ENCODE data around the gene GALNT10.
"Not testable (repeated sequence)": the region's sequence is repeated elsewhere in the genome, so short reads cannot be mapped to it uniquely, and the experiment has no call there.

The GALNT10 gene, protein sequence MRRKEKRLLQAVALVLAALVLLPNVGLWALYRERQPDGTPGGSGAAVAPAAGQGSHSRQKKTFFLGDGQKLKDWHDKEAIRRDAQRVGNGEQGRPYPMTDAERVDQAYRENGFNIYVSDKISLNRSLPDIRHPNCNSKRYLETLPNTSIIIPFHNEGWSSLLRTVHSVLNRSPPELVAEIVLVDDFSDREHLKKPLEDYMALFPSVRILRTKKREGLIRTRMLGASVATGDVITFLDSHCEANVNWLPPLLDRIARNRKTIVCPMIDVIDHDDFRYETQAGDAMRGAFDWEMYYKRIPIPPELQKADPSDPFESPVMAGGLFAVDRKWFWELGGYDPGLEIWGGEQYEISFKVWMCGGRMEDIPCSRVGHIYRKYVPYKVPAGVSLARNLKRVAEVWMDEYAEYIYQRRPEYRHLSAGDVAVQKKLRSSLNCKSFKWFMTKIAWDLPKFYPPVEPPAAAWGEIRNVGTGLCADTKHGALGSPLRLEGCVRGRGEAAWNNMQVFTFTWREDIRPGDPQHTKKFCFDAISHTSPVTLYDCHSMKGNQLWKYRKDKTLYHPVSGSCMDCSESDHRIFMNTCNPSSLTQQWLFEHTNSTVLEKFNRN

DNA sequence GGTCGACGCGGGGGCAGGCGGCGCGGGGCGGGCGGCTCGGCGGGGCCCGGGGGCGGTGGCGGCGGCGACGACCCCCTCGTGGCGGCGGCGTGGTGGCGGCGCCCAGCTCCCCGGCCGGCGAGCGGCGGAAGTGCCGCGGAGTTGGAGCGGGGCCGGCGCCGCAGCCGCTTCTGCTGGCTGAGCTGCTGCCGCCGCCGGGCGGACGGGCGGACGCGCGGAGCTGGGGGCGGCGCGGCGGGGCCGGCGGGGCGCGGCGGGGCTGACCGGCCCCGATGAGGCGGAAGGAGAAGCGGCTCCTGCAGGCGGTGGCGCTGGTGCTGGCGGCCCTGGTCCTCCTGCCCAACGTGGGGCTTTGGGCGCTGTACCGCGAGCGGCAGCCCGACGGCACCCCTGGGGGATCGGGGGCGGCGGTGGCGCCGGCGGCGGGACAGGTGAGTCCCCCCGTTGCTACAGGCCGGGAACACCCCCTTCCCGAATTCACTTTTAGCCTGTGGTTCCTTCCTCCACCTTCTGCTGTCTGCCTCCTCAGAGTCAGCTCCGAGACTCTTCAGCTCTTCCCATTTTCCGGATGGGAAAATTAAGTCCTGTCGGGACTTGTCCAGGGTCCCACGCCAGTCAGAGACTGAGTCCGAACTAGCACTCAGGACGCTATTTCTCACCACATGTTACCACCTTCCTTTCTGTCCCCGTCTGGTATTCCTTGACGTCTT is at the start of gene GALNT10:
GALNT10 (plus strand) TSS at position 139 of the 710 bp plus-strand sequence; CDS start at position 273, 134 bp downstream.
- no peak for DNase-seq

DNA sequence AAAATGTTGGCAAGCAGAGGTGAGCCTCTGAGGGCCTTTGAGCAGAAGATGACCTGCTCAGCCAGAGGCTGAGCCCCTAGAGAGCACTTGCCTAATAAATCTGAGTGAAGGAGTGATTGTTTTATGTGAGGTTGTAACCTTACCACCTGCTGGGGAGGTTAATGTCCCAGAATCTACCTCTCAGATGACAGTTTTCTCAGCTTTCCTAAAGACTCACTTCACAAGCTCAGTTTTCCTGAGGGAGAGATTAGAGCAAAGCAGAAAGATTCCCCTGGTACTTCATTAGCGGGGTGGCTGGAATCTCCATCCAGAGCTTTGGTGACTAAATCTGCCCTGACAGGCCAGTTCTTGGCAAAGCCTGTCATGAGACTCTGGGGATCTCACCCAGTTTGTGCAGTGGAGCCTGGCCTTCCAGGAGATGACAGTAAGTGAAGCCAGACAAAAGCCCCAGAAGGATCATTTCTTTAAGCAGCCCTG is 48.8 kb upstream of the GALNT10 start:
- DNase-seq, result no peak

DNA sequence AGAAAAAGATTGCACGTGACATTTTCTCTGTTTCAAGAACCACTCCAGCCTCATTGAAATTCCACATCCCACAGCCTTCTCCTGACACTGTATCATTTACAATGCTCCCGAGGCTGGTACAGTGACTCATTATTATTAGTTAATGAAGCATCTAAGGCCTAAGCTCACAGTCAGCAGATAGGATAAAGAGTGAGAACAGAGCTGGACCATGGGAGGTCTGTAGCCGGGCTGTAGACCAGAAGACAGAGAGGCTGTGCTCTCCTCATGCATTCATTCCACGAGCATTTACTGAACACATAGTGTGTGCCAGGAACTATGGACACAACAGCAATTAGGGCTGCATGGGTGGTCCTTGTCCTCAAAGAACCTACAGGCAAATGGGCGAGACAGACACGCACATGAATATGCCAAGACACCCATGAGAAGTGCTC is 47.3 kb upstream of the GALNT10 start:
- DNase-seq, result no peak

DNA sequence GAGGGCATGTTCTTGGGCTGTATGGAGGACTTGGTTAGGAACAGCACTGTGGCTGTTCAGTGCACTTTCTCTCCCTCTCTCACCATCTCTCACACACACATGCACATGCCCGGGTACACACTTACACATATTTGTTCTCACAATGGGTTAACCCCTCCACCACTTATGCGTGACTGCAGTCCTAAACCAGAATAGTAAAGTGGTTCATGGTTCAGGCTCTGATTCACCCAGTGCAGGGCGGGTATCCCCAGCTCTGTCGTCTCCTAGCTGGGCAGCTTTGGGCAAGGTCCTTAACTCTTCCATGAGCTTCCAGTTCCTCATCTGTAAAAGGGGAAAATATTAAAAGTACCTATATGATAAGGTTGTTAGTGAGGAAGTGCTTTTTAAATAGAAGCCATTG is 45.3 kb upstream of the GALNT10 start:
- DNase-seq, result no peak

DNA sequence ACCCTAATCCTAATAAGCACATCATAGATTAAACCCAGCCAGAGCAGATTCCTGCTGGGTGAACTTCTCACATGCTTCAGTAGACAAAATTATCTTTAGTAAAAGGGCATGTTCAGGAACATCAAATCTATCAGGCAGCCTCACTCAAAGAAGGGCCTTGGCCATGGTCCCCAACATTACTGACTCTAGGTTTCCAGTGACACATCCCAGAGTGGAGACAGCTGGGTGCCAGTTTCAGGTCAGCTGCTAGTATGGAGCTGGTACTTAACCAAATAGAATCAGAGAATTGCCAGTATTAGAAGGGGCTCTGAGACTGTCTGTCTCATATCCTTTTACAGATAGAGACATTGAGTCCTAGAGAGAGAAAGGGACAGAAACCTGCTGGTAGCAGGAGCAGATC is 44.1 kb upstream of the GALNT10 start:
- no peak for DNase-seq

DNA sequence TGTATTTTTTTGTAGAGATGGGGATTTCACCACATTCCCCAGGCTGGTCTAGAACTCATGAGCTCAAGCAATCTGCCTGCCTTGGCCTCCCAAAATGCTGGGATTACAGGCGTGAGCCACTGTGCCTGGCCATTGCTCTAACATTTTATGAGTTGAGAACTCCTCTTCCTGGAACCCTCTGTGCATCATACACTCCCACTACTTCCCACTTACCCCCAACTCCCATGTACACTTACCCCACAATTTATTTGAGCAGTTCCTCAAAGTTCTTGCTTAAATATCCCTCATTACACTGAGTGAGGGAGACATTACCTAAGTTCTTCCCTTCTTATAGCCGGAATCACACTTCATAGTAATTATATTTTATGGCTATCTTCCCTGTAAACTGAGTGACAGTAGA is 42.9 kb upstream of the GALNT10 start:
- no peak for DNase-seq

DNA sequence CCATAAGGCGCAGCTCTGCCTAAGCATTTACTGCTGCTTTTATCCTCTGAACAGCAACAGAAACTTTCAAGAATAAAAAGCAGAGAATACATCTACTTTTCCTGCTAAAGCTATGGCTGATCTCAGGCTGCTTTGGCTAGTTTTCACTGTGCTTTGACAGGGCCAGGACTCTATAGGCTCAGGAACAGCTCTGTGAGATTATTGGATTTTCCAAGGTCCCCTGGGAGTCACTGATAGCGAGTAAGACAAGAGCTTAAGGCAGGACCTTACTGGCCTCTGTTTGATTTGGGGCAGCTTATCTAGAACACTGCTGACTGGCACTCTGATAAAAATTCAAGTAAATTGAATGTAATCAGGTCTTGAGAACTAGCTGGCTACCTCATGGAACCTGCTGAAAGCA is 40.1 kb upstream of the GALNT10 start:
- DNase-seq, result not testable (repeated sequence)

DNA sequence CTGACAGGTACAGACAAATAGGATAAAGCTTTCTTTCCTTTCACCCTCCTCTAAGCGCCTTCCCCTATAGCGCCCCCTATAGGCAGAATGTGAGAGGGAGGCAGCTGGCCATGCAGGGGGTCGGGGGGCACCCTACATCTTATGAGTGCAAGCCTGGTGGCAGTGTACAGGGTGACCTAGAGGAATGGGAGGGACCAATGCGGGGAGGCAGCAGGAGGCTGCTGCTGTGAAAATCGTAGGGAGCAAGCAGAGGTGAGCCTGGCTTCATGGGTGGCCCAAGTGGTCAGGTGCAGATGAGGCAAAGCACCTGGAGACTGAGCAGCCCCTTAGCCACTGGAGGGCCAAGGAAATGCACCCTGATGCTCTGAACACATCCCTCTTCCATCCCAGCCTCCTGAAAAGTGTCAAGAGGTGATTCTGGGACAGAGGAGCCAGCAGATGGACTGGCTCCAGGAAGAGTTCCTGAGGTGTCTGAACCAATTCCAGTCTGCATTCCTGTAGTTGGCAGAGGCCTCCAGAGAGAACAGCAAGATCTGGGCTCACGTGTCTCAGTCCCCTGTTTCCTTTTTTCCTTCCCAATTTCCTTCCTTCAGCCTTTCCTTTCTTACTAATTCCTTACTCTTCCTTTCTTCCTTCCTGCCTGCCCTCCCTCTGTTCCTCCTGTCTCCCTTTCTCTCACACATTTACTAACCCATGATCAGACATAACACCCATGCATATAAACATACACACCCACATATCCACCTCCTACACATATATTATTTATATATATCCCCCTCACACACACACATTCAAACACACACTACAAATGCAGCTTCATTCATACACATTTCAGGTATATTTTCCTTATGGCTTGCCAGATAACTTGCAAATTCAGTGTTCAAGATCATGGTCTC is 32.8 kb upstream of the GALNT10 start:
- DNase-seq, result no peak

DNA sequence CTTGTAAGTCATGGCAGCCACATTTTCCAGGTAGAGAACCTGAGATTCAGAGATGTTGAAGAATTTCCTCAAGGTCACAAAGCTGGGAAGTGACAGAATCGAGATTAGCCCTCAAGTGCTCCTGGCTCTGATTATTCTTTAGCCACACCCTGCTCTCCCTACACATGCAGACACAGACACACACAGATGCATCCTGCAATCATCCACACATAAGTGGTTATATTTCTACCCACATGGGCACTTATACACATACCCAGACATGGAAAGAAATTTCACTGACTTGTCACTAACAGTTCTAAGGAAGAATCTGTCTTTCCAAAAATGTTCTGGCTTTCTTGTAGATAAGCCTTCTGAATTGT is 32.2 kb upstream of the GALNT10 start:
- DNase-seq, result no peak

DNA sequence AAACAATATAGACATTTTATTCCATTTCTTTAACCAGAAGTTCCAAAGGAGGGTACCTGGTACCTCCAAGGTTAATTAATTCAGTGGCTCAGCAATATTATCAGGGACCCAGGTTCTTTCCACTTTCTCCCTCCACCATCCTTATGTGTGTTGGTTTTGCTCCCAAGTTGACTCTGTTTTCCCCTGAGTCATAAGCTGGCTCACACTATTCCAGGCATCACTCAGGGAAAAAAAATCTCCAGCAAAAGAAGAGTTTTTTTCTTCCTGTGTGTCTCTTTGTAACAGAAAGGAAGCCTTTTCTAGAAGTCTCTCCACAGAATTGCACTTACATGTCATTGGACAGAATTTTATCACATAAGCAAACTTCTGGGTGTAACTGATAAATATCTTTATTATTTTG is 31.2 kb upstream of the GALNT10 start:
- no peak for DNase-seq

DNA sequence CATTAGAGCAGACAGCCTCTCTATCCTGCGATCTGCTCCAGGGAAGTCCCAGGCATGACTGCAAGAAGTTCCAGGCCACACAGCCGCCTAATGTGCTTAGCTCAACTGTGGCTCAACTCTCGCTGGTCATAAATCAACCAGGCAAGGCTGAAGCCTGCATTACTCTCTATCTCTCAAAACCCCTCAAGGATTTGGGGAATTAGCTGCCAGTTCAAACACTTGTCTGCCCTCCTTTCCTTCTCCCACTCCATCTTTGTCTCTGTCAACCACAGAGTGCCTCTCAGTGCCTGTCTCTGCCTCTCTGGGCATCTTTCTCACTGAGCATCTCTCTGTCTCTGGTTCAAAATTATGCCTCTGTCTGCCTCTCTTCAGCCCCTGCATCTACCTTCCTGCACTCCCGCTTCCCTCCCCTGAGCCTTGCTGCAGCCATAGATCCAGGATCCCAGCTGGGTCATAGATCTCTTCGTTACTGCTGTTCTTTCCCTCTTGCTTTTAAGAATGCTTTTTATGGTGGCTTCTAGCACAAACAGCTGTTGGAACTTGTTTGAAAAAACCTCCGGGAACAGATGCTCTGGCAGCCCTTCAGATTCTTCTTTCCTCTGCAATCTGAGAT is 27.9 kb upstream of the GALNT10 start:
- DNase-seq, result no peak

DNA sequence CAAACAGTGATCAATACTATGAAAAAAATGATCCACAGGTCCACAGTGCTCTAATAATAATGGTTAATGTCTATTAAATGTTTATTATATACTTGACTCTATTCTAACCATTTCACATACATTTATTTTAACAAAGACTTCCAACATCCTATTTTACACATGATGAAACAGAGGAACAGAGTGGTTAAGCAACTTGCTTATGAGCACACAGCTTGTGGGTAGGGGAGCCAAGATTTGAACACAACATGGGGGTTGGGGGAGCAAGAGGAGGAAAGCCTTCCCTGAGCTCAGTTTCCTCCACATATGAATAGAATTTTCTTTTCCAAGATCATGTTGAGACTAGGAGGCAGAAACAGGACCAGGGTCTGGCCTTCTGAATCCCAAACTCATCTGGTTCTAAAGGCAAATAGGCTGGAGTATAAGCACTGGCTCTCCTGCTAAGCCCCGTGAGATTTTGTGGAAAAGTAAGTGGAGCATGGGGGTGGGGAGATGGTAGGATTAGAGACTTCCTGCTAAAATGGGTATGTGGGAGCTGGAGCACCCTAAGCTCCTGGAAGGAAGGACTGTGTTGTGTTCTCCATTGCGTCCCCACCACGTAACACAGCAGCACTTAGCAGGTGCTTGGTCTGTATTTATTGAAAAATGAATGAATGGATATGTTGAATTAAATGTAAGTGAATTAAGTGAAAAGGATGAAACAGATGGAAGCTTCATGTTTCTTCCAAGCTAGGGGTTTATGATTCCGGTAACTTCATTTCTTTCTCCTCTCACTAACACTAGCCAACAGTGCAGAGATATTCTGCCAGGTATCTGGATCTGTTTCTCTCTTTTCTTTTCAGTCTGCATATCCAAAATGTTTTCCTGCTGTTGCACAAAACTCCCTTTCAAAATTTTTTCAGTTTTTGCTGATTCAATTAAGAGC is 26.9 kb upstream of the GALNT10 start:
- no peak for DNase-seq

DNA sequence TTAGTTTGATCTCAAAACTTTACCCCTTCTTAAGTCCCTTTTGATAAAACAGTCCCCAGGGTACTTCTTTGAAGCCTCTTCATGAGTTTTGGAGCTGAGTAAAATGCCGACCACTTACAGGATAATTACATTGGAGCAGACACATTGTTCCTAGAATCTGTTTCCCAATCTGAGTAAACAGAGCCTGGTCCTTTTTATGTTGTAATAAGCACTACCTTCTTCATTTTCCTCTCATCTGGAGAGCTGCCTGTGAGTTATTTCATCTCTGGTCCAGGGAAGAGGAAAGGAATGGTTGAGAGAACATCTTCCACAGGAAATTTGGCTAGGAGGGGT is 26.3 kb upstream of the GALNT10 start:
- no peak for DNase-seq

DNA sequence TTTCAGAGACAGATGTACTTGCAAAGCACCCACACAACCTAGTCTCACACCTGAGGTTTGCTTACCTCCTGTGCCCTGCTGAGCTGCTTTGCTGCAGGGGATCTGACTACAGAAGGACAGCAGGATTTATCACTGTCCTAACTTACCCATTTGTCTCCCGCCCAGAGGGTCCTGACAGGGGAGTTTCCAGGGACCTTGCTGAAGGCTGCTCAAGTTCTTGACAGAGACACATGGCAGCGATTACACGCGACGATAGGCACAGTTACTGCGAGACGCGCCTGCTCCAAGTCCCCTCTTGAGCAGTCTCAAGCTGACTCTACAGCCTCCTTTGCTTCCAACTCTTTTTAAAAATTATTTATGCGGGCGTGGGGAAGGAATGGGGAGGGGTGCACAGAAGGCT is 24.6 kb upstream of the GALNT10 start:
- DNase-seq, result no peak

DNA sequence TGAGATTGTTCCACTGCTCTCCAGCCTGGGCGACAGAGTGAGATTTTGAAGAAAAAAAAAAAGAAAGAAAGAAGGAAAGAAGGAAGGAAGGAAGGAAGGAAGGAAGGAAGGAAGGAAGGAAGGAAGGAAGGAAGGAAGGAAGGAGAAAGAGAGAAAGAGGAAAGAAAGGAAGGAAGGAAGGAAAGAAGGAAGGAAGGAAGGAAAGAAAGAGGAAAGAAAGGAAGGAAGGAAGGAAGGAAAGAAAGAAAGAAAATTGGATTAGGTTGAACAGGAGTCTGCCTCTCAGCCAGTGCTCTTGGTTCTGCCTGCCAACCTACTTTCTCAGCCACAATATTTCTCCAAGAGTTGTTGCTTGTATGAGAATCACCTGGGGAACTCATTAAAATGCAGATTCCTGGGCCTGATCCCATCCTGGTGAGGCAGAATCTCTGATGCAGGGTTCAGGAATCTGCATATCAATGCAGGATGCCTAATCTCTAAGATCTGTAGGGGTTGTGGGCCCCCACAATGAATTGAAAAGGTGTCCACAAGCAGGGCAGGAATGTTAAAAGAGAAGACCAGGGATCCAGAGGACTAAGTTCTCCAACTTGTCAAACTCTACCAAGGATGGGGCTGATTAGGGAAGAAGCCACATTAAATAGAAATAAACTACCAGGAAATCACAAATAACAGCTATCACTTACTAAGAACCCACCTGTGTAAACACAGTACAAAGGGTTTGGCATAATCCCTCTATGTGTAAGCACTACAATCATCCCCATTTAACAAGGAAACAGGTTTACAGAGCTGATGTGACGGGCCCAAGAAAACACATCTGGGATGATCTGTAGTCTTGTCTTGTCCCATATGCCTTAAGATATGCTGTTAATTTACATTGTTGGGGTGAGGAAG is 23.4 kb upstream of the GALNT10 start:
- DNase-seq, result no peak

DNA sequence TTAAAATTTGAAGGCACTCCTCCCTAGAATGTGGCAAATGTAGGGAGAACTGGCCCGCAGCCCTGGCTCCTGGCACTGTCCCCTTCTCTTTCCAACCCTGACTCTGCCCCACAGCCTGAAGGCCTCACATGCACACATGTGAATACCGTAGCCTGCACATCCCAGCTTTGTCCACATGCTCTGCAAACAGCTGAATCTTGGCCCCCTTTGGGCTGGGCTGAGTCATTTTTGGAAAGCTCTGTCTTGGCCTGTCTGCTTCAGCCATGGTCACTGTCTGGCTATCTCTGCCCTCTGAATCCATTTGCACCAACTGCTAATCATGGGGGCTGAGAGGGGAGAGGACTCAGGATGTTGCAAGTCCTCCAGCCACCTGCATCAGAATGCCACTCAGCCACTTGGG is 22.1 kb upstream of the GALNT10 start:
- DNase-seq, result no peak

DNA sequence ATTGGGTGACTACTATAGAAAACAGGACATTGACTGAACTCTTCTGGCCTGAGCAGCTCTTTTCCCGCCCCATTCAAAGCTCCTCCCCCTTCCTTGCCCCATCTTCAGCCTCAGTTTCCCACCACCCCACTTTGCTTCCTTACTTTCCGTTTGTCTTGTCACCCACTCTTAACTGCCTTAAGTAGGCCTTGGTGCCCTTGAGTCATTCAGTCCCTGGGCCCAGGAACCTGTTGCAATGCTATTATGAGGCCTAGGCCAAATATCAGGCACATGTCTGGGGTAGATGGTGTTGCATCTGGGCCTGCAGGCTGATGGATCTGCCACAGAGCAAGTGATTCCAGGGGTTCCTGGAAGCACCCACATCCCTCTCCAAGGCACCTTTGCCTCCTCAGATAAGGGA is 17.7 kb upstream of the GALNT10 start:
- DNase-seq, result no peak

DNA sequence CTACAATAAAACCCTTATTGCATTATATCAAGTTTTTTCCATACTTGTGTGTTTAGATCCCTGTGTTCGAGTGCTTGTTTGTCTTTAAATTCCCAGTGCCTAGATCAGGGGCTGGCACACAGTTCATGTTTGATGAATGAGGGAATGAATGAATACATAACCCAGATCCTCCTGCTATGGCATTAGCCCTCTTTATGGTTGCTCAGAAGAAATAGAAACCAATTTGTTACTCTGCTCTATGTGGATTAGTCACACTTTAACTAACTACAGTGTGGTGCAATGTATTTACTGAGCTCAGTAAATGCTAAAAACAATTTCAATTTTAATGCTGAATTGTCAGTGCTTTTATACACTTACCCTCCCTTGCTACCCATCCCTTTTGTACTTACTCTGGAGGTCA is 16.4 kb upstream of the GALNT10 start:
- DNase-seq, result no peak

DNA sequence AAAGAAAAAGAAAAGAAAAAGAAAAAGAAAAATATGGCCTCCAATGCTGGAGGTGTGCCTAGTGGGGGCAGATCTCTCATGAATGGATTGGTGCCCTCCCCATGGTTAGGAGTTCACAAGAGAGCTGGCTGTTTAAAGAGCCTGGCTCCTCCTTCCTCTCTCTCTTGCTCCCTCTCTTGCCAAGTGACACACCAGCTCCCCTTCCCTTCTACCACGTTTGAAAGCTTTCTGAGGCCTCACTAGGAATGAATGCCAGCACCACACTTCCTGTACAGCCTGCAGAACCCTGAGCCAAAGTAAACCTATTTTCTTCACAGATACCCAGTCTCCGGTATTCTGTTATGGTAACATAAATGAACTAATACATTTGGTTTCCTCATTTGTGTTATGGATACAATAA is 14.4 kb upstream of the GALNT10 start:
- no peak for DNase-seq

DNA sequence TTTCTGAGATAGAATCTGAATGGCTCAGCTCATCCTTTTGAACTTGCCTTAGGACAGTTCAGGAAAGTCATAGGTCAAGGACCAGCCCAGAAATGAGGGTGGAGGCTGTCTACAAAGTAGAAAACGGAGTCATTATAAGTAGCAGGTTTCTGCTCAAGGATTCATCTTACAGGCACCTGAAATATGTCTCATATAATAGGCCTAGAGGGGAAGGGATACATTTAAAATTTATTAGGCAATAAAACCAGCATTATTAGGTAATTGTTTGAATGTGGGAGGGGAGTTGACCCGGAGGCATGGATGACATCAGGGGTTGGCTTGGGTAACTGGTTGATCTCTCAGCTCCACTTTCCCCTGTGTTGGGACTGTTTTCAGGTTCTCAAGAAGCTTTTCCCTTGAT is 11.9 kb upstream of the GALNT10 start:
- no peak for DNase-seq
